Cardiac septum (tissue), 1 donor: ENCODE results near the gene OR4D11. TPM values are rescaled to one million over a fixed set of nuclear protein-coding genes. Genes with fewer than 3 reads are reported as not detected.
"Not testable (repeated sequence)": the region's sequence is repeated elsewhere in the genome, so short reads cannot be mapped to it uniquely, and the experiment has no call there.

ENCODE experiments used
- DNase-seq: peaks from one replicate; pipeline ENCODE4 v3.0.0-alpha.2; 2020; ENCODE audit warnings: low spot score
- intact Hi-C: fragments of 100-400 bp; cut with DNase I; formaldehyde crosslinking; loops from one replicate; pipeline ENCODE4 v1.14.0; 2022
- total RNA-seq: library from RNA; stranded (reverse); fragmentation: NEBNext Ultra II Directional; extraction: Animal tissue kit (Norgen Biotek cat#: 25700); gene quantifications from one replicate; pipeline ENCODE4 v1.2.1, GENCODE V29; 2021
- donor health status: DM: no; HTN: no; CAD: no.

Gene OR4D11
- total RNA-seq, 1 donor from 2014 or later, result not detected

GRCh38 chr11:59545179-59546020, 42.0 kb downstream of the OR4D11 start:
- DNase-seq, result no peak
- intact Hi-C loops, result no loop called here

GRCh38 chr11:59547605-59548308, 44.4 kb downstream of the OR4D11 start:
- intact Hi-C loops, DNase-seq: not testable (repeated sequence)

DNA sequence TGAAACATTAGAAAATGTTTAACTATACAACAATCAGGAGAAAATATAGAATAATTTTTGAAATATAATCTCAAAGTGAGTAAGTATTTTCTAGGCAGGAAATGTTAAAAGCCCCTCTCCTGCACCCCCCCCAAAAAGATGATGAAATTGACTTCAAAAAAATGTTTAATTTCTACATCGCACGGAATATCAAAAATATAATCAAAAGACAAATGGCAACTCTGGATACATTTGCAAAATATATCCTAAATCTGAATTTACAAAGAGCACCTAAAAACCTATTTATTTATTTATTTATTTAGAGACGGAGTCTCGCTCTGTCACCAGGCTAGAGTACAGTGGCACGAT, 44.9 kb downstream of the OR4D11 start:
- DNase-seq, result no peak
- intact Hi-C loops, result no loop called here

DNA sequence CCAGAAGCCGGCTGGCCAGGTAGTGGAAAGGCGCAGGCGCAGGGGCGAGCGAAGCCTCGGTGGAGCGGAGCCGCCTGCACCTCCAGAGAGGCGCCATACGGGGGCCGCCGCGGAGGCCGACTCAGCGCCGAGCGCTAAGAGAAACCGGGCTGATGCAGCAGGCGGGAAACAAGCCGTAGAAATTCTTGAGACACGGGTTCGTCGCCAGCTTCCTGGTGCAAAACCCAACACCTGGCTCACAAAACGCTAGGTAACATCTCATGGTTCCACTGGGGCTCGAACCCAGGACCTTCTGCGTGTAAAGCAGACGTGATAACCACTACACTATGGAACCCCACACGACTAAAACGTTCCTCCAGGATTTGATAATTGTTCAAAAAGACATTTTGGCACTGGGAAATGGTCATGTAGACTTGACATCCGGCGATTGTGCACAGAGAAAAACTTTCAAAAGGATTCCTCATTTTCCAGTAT, 47.0 kb downstream of the OR4D11 start:
- intact Hi-C loops, result loop anchor here (10.0 kb wide), 1 partner anchor 204 kb away; the partner anchor contains the start of gene STX3
- peak; percentile 84 for DNase-seq

DNA sequence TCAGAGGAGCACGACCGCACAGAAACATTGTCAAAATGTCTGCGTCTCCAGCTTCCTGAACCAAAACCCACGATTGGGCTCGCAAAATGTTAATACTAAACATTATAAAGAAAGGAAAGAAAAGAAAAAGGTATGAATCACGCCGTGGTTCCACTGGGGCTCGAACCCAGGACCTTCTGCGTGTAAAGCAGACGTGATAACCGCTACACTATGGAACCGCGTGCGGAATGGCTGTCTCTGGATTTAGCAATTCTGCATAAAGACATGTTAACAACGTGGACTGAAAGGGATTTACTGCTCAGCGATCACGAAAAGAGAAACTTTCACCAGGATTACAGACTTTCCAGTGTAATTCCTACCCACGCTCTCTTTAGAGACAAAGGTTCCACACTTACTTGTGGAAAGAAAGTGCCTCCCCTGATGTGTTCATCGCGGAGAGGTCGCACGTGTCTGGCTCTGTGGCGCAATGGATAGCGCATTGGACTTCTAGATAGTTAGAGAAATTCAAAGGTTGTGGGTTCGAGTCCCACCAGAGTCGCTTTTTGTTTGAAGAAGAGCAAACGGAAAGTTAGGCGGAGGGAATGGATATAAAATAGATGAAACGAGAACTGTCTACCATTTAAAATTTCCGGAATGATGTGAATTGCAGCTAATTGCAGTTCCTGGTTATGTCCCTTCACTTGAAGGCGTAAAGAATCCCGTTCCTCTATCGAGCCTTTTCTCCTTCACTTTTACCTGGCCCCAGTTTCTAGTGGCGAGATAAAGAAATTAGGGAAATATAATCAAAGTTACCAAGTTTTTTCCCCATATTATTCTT, 47.7 kb downstream of the OR4D11 start:
- intact Hi-C loops, result loop anchor here (10.0 kb wide), 1 partner anchor 204 kb away; the partner anchor contains the start of gene STX3
- DNase-seq, result peak; percentile 77

DNA sequence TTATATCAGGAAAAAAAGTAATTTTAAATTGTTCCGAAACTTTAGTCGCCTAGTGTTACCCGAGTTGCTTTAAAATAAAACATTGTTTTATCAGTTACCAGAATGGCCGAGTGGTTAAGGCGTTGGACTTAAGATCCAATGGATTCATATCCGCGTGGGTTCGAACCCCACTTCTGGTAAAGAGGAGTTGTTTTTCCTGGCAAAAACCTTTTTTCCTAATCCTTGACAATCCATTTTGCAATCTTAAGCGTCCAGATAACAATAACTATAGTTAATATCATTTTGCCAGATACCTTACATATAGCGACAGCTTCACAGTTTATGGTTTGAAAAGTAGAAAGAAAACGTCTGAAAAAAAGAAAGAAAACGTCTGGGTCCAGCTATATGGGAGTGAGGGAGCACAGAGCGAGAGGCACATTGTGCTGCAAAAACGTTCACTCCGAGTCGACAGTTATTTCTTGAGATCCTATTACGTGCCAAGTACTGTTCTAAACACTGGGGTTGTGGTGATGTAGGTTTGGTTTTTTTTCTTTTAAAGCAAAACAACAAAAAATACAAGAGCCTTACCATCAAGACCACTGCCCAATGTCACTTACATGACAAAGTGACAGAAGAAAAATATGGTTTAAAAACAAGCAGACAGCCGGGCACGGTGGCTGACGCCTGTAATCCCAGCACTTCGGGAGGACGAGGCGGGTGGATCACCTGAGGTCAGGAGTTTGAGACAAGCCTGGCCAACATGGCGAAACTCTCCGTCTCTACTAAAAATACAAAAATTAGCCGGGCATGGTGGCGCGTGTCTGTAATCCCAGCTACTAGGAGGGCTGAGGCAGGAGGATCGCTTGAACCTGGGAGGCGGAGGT, 48.5 kb downstream of the OR4D11 start:
- intact Hi-C loops, result loop anchor here (10.0 kb wide), 1 partner anchor 203 kb away; the partner anchor contains the start of gene STX3
- DNase-seq, result no peak

DNA sequence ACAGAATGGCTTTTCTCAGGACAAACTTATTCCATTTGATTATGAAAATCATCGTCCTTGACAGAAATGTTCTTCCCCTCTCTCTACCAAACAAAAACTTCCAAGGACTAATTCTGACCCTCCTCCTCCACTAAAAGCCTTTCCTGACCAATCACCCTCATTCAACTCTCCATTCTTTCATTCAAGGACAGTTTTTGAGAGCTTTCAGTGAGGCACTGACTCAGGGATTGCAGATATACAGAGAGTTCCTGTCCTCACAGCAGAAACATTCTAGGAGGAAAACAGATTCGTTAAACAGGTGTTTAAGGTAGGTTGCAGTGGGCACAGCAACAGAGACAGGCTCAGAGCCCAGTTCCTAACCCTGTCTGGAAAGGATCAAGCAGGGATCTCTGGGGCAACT, 49.5 kb downstream of the OR4D11 start:
- no peak for DNase-seq
- intact Hi-C loops, result loop anchor here (10.0 kb wide), 1 partner anchor 202 kb away; the partner anchor contains the start of gene STX3

DNA sequence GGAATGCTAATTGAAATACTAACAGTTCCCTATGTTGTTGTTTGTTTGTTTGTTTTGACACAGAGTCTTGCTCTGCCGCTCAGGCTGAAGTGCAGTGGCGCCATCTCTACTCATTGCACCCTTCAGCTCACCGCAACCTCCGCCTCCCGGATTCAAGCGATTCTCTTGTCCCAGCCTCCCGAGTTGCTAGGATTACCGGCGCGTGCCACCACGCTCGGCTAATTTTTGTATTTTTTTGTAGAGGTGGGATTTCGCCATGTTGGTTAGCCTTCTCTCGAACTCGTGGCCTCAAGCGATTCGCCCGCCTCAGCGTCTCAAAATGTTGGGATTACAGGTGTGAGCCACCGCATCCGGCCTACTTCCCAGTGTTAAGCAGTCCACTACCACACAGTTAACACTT, 49.9 kb downstream of the OR4D11 start:
- DNase-seq, result no peak

More for the DNA sequence above, 49.9 kb downstream of the OR4D11 start:
- intact Hi-C loops, result loop anchor here (10.0 kb wide), 1 partner anchor 201 kb away; the partner anchor contains the start of gene STX3

Other genes starting within 250 kb of the OR4D11 start
- gene OR5AN1, start 144.7 kb upstream of the OR4D11 start, total RNA-seq, result not detected
- gene OR5A2, start 77.2 kb upstream of the OR4D11 start, total RNA-seq, result not detected
- gene OR5A1, start 67.1 kb upstream of the OR4D11 start, total RNA-seq, result not detected
- not detected for gene OR4D6, start 46.6 kb upstream of the OR4D11 start, total RNA-seq
- gene OR4D10, start 30.3 kb upstream of the OR4D11 start, total RNA-seq, result not detected
- gene OR4D9, start 8.0 kb downstream of the OR4D11 start, total RNA-seq, result not detected
- gene OSBP, start 112.2 kb downstream of the OR4D11 start, total RNA-seq, result 35.1 TPM
- 23.4 TPM for gene PATL1, start 165.5 kb downstream of the OR4D11 start, total RNA-seq
- gene OR10V1, start 210.3 kb downstream of the OR4D11 start, total RNA-seq, result not detected